ENCODE measurements around the gene GABRB2.
"Not testable (repeated sequence)": the region's sequence is repeated elsewhere in the genome, so short reads cannot be mapped to it uniquely, and the experiment has no call there.

GABRB2 gene

DNA sequence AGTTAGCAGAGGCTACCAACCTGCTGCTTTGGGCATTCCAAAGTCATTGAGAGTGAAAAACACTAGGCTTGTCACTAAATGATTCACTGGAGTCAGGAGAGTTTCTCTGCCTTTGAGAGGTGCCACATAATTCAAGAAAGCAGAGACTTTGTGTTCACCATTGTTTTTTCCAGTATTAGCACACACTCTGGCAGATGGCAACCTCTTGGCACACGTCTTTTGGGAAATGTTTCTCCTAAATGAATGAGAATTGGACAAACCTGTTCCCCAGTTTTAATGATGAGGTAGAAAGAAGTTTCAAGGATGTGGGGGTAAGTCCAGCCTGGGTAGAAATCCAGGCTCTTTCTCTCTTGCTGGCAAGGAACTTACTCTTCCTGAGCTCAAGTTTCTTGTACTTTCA is 259.1 kb downstream of the GABRB2 start:
- DNase-seq, result no peak

- no peak for DNase-seq
Measured at GRCh38 chr5:161286066-161286655, 260.4 kb downstream of the GABRB2 start.

DNA sequence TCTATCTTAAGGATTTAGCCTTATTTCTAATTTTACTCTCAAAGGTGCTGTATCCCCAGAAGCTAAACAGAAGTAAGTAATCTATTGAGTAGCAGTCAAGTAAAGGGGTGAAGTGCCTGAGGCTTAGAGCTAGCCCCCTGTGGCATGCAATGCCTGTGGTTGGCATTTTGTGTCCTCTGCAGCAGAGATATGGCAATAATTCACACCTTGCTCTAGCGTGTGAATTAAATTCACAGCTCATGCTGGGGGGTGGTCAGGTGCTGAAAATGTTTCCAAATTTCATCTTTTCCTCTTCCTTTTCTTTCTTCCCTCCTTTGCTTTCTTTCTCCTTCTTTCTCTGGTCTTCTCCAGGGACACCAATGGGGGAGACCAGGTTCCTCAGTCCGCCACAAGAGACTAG is 262.1 kb downstream of the GABRB2 start:
- no peak for DNase-seq

GRCh38 chr5:161283296-161283695 is 263.2 kb downstream of the GABRB2 start:
- DNase-seq, result no peak

DNA sequence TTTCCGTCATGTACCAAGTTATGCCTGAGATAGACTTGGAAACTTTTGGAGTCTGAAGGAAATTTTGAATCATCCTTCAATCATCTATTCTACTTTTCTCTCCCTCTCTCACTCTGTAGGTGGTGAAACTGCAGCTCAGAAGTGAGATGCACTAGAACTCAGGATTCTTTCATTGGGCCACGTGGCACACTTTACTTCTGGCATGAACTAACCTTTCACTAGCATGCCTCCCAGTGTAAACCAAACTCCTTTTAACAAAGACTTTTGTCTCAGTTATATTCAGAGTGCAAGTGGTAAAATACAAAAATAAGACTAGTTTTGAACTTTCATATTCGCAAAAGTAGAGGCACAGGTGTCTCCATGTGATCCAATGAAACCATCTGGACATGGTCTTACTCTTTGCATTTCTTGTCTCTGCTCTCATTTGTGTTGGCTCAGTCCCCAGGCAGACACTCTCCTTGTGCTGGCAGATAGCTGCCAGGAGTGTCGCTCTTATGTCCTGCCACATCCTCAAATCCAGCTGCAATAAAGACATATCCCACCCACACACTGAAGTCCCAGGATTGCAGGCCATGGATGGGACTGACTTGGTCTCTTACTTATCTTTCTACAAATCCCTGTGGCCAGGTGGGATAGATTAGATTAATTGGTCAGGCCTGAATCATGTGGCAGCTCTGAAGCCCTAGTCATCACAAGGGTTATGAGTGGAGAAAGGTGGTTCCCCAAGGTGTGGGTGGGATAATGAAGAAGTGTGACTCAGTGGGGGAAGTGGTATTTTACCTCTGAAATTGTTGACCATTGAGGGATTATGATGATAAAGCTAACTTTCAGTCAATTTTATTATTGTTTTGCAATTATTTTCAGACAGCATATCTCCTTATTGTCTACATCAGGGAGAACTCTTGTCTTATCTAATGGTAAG is 267.5 kb downstream of the GABRB2 start:
- no peak for DNase-seq

DNA sequence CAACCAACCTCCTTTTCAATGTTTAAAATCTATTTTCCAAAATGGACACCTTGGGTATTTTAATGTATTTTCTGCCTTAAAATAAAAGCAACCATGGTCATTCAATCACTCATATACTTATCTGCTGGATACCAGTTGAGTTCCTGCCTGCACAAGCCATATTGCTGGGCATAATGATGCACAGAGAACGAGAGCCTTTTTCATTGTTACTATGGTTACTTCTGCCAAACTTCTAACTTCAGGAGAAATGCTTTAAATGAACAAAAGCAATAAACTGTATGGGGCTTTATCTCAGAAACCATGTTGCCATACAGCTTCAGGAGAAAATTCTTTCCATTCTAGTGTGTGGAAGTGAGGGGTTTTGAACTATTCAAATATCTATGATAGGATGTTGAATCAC is 269.5 kb downstream of the GABRB2 start:
- DNase-seq, result no peak

DNA sequence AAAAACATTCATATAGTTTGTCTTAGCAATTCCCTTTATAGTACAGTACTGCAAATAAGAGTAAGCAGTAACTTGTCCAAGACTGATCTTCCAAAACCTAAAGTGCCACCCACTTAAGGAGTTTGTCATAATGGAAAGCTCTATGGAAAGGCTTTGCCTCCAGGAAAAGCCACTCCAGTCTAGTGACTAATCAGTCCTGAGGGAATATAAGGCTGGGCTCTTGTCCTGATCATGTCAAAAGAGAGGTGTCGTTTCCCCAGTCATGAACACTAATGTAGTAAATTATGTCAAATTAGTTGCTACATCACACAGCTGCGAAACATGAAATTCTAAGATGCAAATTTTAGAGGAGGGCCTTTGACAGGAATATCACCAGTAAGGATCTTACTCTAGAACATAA is 271.6 kb downstream of the GABRB2 start:
- no peak for DNase-seq

DNA sequence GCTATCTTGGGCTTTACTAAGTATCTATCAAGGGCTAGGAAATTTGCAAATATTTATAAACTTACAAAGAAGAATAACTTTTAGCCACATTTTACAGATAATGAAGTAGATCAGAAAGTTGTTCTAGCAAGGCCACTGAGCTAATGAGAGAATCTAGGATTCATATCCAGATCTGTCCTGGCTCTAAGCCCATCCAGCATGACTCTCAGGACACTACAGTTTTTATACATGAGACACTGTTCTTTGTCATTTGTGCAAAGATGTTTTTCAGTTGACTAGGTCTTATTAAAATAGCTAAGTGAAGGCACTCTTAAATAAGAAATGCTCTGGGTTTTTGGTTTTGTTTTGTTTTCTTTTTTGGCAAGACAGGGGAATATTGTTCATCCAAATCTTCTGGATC is 273.1 kb downstream of the GABRB2 start:
- DNase-seq, result no peak

- no peak for DNase-seq
Measured at GRCh38 chr5:161271816-161272215, 274.7 kb downstream of the GABRB2 start.

DNA sequence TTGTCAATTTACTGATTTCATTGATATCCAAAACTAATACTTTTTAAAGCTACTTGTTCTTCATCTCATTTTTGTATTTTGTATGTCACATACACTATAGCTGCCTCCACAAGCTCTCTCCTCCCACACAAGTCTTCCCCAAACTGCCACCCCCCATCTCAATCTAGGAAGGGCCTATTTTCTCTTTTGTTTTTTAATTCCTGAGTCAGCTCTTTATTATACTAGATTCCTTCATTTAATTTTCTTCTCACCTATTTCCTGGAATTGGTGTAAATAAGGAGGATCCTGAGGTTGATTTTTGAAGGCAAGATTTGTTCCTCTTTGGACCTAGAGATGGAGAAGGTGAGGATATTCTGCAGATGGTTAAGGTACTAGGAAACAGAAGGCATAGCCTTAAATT is 277.4 kb downstream of the GABRB2 start:
- DNase-seq, result no peak

DNA sequence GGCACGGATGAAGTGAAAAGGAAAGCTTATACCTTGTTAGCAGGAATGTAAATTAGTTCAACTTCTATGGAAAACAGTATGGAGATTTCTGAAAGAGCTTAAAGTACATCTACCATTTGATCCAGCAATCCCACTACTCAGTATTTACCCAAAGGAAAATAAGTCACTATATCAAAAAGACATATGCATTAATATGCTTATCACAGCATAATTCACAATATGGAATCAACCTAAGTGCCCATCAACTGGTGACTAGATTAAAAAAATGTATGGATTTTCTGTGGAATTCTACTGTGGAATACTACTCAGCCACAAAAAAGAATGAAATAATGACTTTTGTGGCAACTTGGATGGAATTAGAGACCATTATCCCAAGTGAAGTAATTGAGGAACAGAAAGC is 279.6 kb downstream of the GABRB2 start:
- no peak for DNase-seq

- DNase-seq, result no peak
Measured at GRCh38 chr5:161265006-161265405, 281.5 kb downstream of the GABRB2 start.

GRCh38 chr5:161263191-161263590 is 283.3 kb downstream of the GABRB2 start:
- no peak for DNase-seq

DNA sequence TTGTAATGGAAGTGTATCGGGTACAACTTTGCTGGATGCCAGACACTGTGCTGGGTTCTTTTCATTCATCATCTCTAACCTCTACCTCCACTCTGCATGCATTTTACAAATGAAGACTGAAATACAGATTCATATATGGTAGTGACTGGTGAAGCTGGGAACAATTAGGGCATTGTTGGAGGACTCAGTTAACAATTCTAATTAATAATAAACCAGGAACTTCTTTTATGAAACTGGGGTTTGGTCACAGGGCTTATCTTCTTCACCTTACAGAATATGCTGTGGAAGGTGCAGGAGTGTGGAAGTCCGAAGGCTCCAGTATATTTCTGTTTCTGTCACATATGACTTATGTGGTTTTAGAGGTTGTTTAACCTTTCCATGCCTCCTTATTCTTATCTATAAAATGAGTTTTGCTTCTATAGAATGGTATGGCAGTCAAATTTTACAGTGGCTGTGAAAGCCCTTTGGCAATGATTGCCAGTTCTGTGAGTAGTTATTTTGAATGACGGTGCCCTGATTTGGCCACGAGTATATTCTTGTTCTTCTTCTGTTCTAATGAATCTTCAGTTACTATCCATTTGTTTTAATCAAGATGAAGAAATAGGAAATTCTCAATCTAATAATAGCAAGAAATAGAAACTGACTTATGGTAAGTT is 284.7 kb downstream of the GABRB2 start:
- DNase-seq, result no peak

GRCh38 chr5:161258438-161258837 is 288.1 kb downstream of the GABRB2 start:
- DNase-seq, result no peak

GRCh38 chr5:161256957-161257356 is 289.6 kb downstream of the GABRB2 start:
- DNase-seq, result no peak

GRCh38 chr5:161252955-161253354 is 293.6 kb downstream of the GABRB2 start:
- DNase-seq, result not testable (repeated sequence)

DNA sequence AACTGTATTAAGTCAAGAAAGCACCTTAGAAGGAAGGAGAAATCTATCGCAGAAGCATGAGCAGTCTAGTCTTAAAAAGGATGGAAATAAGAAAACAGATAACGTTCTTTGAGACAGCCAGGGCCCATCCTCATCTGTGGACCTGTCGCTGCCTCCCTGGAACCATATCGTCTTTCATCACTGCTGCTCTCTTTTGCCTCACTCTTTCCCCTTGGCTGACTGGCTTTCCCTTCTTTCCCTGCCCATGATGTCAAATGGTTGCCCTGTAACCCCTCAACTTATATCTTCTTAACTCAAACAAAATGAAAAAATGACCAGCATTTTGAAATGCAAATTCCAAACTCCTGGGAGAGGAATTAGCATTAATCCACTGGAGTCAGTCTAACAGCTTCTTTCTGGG is 299.8 kb downstream of the GABRB2 start:
- no peak for DNase-seq

- not testable (repeated sequence) for DNase-seq
Measured at GRCh38 chr5:161245846-161246245, 300.7 kb downstream of the GABRB2 start.
